Thyroid gland (tissue), 4 donors: ENCODE data around the gene CCDC136. TPM values are rescaled to one million over a fixed set of nuclear protein-coding genes. Genes with fewer than 3 reads are reported as not detected.

ENCODE experiments used
- DNase-seq, 2 donors: peaks; one replicate each; pipeline ENCODE4 v3.0.0-alpha.2; 2019
- H3K27ac ChIP-seq, 3 donors: fragments of 200-600 bp; sonication (generic); 1 replicate in 2 of 3; 2 replicates in 1 of 3; pipeline ENCODE4 v1.5.1; 2016 to 2019; ENCODE audit warnings: mild to moderate bottlenecking in 1 of 3, moderate library complexity in 1 of 3
- H3K27me3 ChIP-seq: fragments of 200-600 bp; sonication (generic); one replicate; pipeline ENCODE4 v1.5.1; 2019
- H3K36me3 ChIP-seq, 2 donors: fragments of 200-600 bp; sonication (generic); one replicate each; pipeline ENCODE4 v1.5.1; 2016 to 2019
- H3K4me1 ChIP-seq, 2 donors: fragments of 200-600 bp; sonication (generic); one replicate each; pipeline ENCODE4 v1.5.1; 2017 to 2019
- H3K4me3 ChIP-seq, 3 donors: fragments of 200-600 bp; sonication (generic); replicated peaks in 1 of 3; 1 replicate in 2 of 3; 2 replicates in 1 of 3; pipeline ENCODE4 v1.5.1; 2016; ENCODE audit warnings: mild to moderate bottlenecking in 1 of 3
- H3K9me3 ChIP-seq: fragments of 200-600 bp; sonication (generic); one replicate; pipeline ENCODE4 v1.5.1; 2017
- CTCF ChIP-seq, 6 experiments: fragments of 200-600 bp in 3 of 6; fragments of 450-650 bp in 3 of 6; sonication (generic) in 3 of 6; IDR thresholded peaks; one replicate each; pipeline ENCODE4 v1.5.1; 2016 to 2019; ENCODE audit warnings: antibody characterized with exemption in 6 of 6, mild to moderate bottlenecking in 2 of 6, inconsistent platforms in 1 of 6, moderate library complexity in 1 of 6
- POLR2A ChIP-seq, 2 donors: fragments of 450-650 bp; IDR thresholded peaks; one replicate each; pipeline ENCODE4 v1.6.1; 2017; ENCODE audit warnings: antibody characterized with exemption in 2 of 2, mild to moderate bottlenecking in 2 of 2, moderate library complexity in 1 of 2
- WGBS, 2 donors: methylation state at CpG; one replicate each; pipeline ENCODE4 v1.1.5; 2017; 5-methylcytosine and 5-hydroxymethylcytosine counted together
- intact Hi-C: fragments of 100-400 bp; cut with DNase I; formaldehyde crosslinking; loops from one replicate; pipeline ENCODE4 v1.15.1; 2023
- total RNA-seq, 4 donors: library from RNA; depleted of rRNA; stranded (reverse); fragments of >200 nt; gene quantifications; one replicate each; pipeline ENCODE4 v1.2.3, GENCODE V29; 2016

CCDC136 gene
- total RNA-seq, 4 donors from 2014 or later: 4.4 to 4.9 (median 4.6) TPM

- no peaks in the 10 kb centered on the region for H3K36me3 ChIP-seq
- intact Hi-C loops: no loop called here
- no peak for DNase-seq
- TF ChIP-seq CTCF (IDR thresholded peaks at IDR 0.05) (no peak), POLR2A (IDR thresholded peaks at IDR 0.05) (no peak)
- H3K9me3 ChIP-seq: no peaks in the 10 kb centered on the region
- H3K4me1 ChIP-seq: no peaks in the 10 kb centered on the region
- H3K27ac ChIP-seq: no peak overlapping the region
- no peaks in the 10 kb centered on the region for H3K27me3 ChIP-seq
- WGBS, 2 donors: 73 to 78% methylated on average over 3 of the region's 3 CpGs
- H3K4me3 ChIP-seq: no peak overlapping the region
These were observed 9.9 kb upstream of the CCDC136 start for GRCh38 chr7:128781851-128782250.

- intact Hi-C loops: no loop called here
These were observed 8.5 kb upstream of the CCDC136 start for GRCh38 chr7:128783143-128783861.

GRCh38 chr7:128785738-128786137 is 6.0 kb upstream of the CCDC136 start:
- Histone ChIP-seq H3K4me1 (no peaks in the 10 kb centered on the region), H3K36me3 (no peaks in the 10 kb centered on the region), H3K27me3 (no peaks in the 10 kb centered on the region), H3K9me3 (no peaks in the 10 kb centered on the region), H3K27ac (no peak overlapping the region), H3K4me3 (no peak overlapping the region)
- 79 to 86% methylated on average over 3 of the region's 3 CpGs for WGBS, 2 donors
- DNase-seq: no peak
- intact Hi-C loops: no loop called here
- TF ChIP-seq CTCF (IDR thresholded peaks at IDR 0.05): no peak
- TF ChIP-seq POLR2A (IDR thresholded peaks at IDR 0.05): no peak

More at GRCh38 chr7:128783143-128783861, 8.5 kb upstream of the CCDC136 start:
- WGBS, 2 donors: 34 to 38% methylated on average over 12 to 15 of the region's 15 CpGs
- no peak overlapping the region for H3K27ac ChIP-seq
- TF ChIP-seq CTCF (IDR thresholded peaks at IDR 0.05): no peak
- TF ChIP-seq POLR2A (IDR thresholded peaks at IDR 0.05): no peak
- no peak overlapping the region for H3K4me3 ChIP-seq
- no peaks in the 10 kb centered on the region for H3K36me3 ChIP-seq
- H3K4me1 ChIP-seq: no peaks in the 10 kb centered on the region
- peak; percentile 51 to 55 for DNase-seq
- H3K9me3 ChIP-seq: no peaks in the 10 kb centered on the region
- no peaks in the 10 kb centered on the region for H3K27me3 ChIP-seq

GRCh38 chr7:128788446-128789412 is 3.0 kb upstream of the CCDC136 start:
- WGBS, 2 donors: 81 to 85% methylated on average over 6 to 9 of the region's 9 CpGs
- DNase-seq: no peak
- no peak overlapping the region for H3K27ac ChIP-seq
- no peaks in the 10 kb centered on the region for H3K27me3 ChIP-seq
- no peaks in the 10 kb centered on the region for H3K36me3 ChIP-seq
- no peaks in the 10 kb centered on the region for H3K9me3 ChIP-seq
- H3K4me1 ChIP-seq: peaks cover 8 to 9% of the 10 kb centered on the region in 2 donors
- intact Hi-C loops: no loop called here
- no peak overlapping the region for H3K4me3 ChIP-seq
- TF ChIP-seq POLR2A (IDR thresholded peaks at IDR 0.05) (no peak), CTCF (IDR thresholded peaks at IDR 0.05) (no peak)
